Kidney (tissue), 14 donors: ENCODE data around the gene ARL8B. TPM values are rescaled to one million over a fixed set of nuclear protein-coding genes. Genes with fewer than 3 reads are reported as not detected.
A peak's percentile ranks its signal among the peaks of the same experiment; 100 is the strongest.

ENCODE experiments used
- DNase-seq, 5 donors: peaks; one replicate each; pipeline ENCODE4 v3.0.0-alpha.2; 2013 to 2020
- FAIRE-seq: peaks from 2 replicates; lab custom pipeline; 2012; peaks lifted over from hg19 to GRCh38; lab: Jason Lieb, UNC
- H3K27ac ChIP-seq, 2 donors: one replicate each; pipeline ENCODE4 v1.7.0; 2013; ENCODE audit warnings: low read depth in 2 of 2, low read length in 2 of 2, inconsistent platforms in 1 of 2
- H3K27me3 ChIP-seq: one replicate; pipeline ENCODE4 v1.7.1; 2013; ENCODE audit warnings: low read length, inconsistent platforms; ENCODE audit not compliant: control insufficient read depth, insufficient read depth
- H3K36me3 ChIP-seq, 3 donors: one replicate each; pipeline versions ENCODE4 v1.7.0 to v1.7.1; 2013; ENCODE audit warnings: low read length in 3 of 3, control low read depth in 1 of 3, inconsistent platforms in 1 of 3; ENCODE audit not compliant: insufficient read depth in 3 of 3, control insufficient read depth in 2 of 3
- H3K4me1 ChIP-seq, 3 donors: one replicate each; pipeline versions ENCODE4 v1.7.0 to v1.7.1; 2013; ENCODE audit warnings: low read length in 3 of 3, inconsistent platforms in 1 of 3, low read depth in 1 of 3; ENCODE audit not compliant: control insufficient read depth in 2 of 3, insufficient read depth in 2 of 3
- H3K4me3 ChIP-seq, 3 donors: one replicate each; pipeline versions ENCODE4 v1.7.0 to v1.8.1; 2013; ENCODE audit warnings: low read length in 3 of 3, control low read depth in 1 of 3, inconsistent platforms in 1 of 3
- H3K9ac ChIP-seq, 3 donors: one replicate each; pipeline versions ENCODE4 v1.7.0 to v1.7.1; 2013; ENCODE audit warnings: low read length in 3 of 3, control low read depth in 1 of 3, inconsistent platforms in 1 of 3
- H3K9me3 ChIP-seq, 3 donors: one replicate each; pipeline versions ENCODE4 v1.7.0 to v1.7.1; 2013; ENCODE audit warnings: low read length in 3 of 3, control low read depth in 1 of 3, inconsistent platforms in 1 of 3; ENCODE audit not compliant: control insufficient read depth in 2 of 3, insufficient read depth in 1 of 3
- intact Hi-C: fragments of 100-400 bp; cut with DNase I; formaldehyde crosslinking; loops from one replicate; pipeline ENCODE4 v1.11.1; 2022
- polyA plus RNA-seq: library from polyadenylated mRNA; stranded (reverse); fragments of 350-450 nt; fragmentation: Illumina TruSeq; extraction: RNeasy Lipid Tissue Mini Kit (QIAGEN cat#74804); gene quantifications from one replicate; pipeline ENCODE4 v1.2.3, GENCODE V29; 2014; ENCODE audit warnings: low read depth, low replicate concordance; ENCODE audit not compliant: insufficient read depth
- total RNA-seq: library from RNA; stranded (reverse); fragmentation: NEBNext Ultra II Directional; extraction: Animal tissue kit (Norgen Biotek cat#: 25700); gene quantifications from one replicate; pipeline ENCODE4 v1.2.1, GENCODE V29; 2021
- TF ChIP-seq, protein P1 (sequence below): IDR thresholded peaks from 3 replicates; pipeline ENCODE4 v1.5.1; 2012; ENCODE audit warnings: mild to moderate bottlenecking, moderate library complexity, borderline replicate concordance; ENCODE audit not compliant: insufficient read depth; ENCODE audit errors: extremely low read depth
- donor health status: control.
- donor health status: control.
- donor health status: control.
- donor health status: control.
- donor health status: control.
- donor health status: DM: yes; HTN: yes; CAD: no.
- donor health status: Normal renal cell carcinoma (clear cell type).

Gene ARL8B
- total and polyA plus RNA-seq, 2 donors from 2014 or later = 49.1 to 62.7 TPM

DNA sequence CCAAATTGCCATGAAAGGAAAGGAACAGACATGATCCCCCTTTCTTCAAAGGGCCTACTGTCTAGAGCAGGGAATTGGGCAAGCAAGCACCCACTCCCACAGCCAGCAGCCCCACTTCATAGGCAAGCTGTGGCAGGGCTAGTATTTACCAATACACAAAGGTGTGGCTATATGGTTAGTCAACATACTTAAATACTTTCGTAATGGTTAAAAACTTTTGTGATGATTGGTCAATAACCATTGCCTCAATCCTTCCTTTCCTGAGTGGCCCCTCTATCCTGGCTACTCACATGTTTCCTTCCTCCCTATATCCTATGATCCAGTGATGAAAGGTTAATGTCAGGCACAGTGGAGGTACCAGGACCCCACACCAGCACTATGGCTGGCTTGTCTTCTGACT is 30.1 kb upstream of the ARL8B start:
- intact Hi-C loops = no loop called here
- no peaks in the 10 kb centered on the region for H3K27me3 ChIP-seq
- no peak for FAIRE-seq
- no peak overlapping the region for H3K9ac ChIP-seq
- DNase-seq = no peak
- peaks cover 0 to 2% (median 0%) of the 10 kb centered on the region in 3 donors for H3K4me1 ChIP-seq
- H3K36me3 ChIP-seq = no peaks in the 10 kb centered on the region
- H3K9me3 ChIP-seq = no peaks in the 10 kb centered on the region
- TF ChIP-seq, protein P1, sequence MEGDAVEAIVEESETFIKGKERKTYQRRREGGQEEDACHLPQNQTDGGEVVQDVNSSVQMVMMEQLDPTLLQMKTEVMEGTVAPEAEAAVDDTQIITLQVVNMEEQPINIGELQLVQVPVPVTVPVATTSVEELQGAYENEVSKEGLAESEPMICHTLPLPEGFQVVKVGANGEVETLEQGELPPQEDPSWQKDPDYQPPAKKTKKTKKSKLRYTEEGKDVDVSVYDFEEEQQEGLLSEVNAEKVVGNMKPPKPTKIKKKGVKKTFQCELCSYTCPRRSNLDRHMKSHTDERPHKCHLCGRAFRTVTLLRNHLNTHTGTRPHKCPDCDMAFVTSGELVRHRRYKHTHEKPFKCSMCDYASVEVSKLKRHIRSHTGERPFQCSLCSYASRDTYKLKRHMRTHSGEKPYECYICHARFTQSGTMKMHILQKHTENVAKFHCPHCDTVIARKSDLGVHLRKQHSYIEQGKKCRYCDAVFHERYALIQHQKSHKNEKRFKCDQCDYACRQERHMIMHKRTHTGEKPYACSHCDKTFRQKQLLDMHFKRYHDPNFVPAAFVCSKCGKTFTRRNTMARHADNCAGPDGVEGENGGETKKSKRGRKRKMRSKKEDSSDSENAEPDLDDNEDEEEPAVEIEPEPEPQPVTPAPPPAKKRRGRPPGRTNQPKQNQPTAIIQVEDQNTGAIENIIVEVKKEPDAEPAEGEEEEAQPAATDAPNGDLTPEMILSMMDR = no peak
- H3K27ac ChIP-seq = no peak overlapping the region
- H3K4me3 ChIP-seq = no peak overlapping the region

DNA sequence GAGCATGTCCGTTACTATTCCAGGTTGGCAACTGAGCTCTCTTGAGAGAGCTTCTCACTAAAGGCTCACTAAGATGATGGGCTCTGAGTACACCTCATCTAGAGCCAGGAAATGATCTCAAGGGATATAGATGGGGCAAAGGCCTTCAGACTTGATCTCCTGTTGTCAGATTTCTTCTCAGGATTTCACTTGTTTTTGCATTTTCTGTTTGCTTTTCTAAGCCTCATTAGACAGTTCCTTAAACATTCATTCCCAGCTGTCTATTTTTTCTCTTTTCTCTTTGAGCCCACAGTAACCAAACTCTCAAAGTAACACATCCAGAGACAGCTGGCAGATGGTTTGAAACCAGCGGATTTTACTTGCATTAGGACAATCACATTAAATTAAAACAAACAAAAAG is 28.4 kb upstream of the ARL8B start:
- Histone ChIP-seq H3K4me3 (no peak overlapping the region), H3K27me3 (no peaks in the 10 kb centered on the region), H3K9ac (no peak overlapping the region), H3K27ac (no peak overlapping the region), H3K4me1 (peaks cover 0 to 2% (median 0%) of the 10 kb centered on the region in 3 donors), H3K36me3 (no peaks in the 10 kb centered on the region), H3K9me3 (no peaks in the 10 kb centered on the region)
- TF ChIP-seq, protein P1 = no peak
- FAIRE-seq (no peak), DNase-seq (peak in 2 of 5 donors; percentile 32 to 60)
- intact Hi-C loops = no loop called here

DNA sequence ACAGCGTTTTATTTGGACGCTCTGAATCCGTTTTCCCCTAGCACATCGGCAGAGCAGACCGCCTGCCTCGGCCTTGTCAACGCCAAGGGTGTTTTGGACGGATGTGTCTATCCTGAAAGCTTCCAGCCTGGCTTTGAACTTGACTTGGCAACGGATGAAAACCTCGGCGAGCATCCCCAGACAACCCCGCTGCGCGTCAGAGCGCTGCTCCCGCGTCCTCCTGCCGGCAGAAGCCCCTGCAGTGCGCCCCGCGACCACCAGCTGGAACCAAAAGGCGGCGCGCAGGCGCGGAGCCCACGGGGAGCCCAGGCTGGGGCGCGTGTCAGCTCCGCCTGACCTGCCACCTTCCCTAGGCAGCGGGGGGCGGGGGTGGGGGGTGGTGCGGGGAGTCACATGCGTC is 26.2 kb upstream of the ARL8B start:
- no peak overlapping the region for H3K27ac ChIP-seq
- H3K4me3 ChIP-seq = peak overlapping the region in 2 of 3 donors; percentile 4 to 48
- intact Hi-C loops = no loop called here
- peaks cover 0 to 2% (median 0%) of the 10 kb centered on the region in 3 donors for H3K4me1 ChIP-seq
- TF ChIP-seq, protein P1 = no peak
- FAIRE-seq (no peak), DNase-seq (peak; percentile 68 to 93 (median 84))
- H3K9me3 ChIP-seq = no peaks in the 10 kb centered on the region
- H3K36me3 ChIP-seq = no peaks in the 10 kb centered on the region
- H3K27me3 ChIP-seq = no peaks in the 10 kb centered on the region
- H3K9ac ChIP-seq = peak overlapping the region in 1 of 3 donors; percentile 29
